ENCODE results near the gene CEP112. TPM values are rescaled to one million over a fixed set of nuclear protein-coding genes. Genes with fewer than 3 reads are reported as not detected.

Gene CEP112
- total and polyA plus RNA-seq, 9 of the 15 experiments (the other 6 are each of a cell fraction or from before 2014, with no cell fraction given): 0.84 TPM; not detected in 8

- in situ Hi-C loops (cut with MboI): no loop called here
- POLR2A ChIA-PET: interaction anchor here (0.9 kb wide), 1 partner anchor 10 kb away, joined by 3 read pairs; no protein-coding TSS in a partner anchor
- no peaks in the 10 kb centered on the region for H4K20me1 ChIP-seq (replicated peaks; ENCODE audit: control insufficient read depth, insufficient read depth, low read length)
- TF ChIP-seq ZBTB17 (CRISPR knock-in tag; IDR thresholded peaks at IDR 0.05) (no peak), SAP30 (IDR thresholded peaks at IDR 0.05; ENCODE audit: borderline replicate concordance, insufficient read depth, low read depth, low read length, poor library complexity, severe bottlenecking) (no peak)
- TF ChIP-seq, protein P1, sequence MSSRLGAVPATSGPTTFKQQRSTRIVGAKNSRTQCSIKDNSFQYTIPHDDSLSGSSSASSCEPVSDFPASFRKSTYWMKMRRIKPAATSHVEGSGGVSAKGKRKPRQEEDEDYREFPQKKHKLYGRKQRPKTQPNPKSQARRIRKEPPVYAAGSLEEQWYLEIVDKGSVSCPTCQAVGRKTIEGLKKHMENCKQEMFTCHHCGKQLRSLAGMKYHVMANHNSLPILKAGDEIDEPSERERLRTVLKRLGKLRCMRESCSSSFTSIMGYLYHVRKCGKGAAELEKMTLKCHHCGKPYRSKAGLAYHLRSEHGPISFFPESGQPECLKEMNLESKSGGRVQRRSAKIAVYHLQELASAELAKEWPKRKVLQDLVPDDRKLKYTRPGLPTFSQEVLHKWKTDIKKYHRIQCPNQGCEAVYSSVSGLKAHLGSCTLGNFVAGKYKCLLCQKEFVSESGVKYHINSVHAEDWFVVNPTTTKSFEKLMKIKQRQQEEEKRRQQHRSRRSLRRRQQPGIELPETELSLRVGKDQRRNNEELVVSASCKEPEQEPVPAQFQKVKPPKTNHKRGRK (tag; IDR thresholded peaks at IDR 0.05): no peak
- no TSS peak for BruUV-seq (replicated peaks)
- no peaks in the 10 kb centered on the region for H3K36me3 ChIP-seq (ENCODE audit: control insufficient read depth, insufficient read depth, low read length)
- H3K27me3 ChIP-seq (ENCODE audit: control insufficient read depth in 2 of 2, insufficient read depth in 2 of 2, low read length in 2 of 2): peaks cover 6 to 10% of the 10 kb centered on the region in 2 experiments; a peak in 3 of 5 replicates
- no peak overlapping the region for H3K4me2 ChIP-seq (ENCODE audit: insufficient read depth, low read length)
- no peaks in the 10 kb centered on the region for H3K9me3 ChIP-seq (replicated peaks; ENCODE audit: control insufficient read depth, insufficient read depth, low read depth, low read length)
- H3K9ac ChIP-seq (ENCODE audit: insufficient read depth in 1 of 2, low read depth in 2 of 2, low read length in 2 of 2): no peak overlapping the region
- H3K4me3 ChIP-seq: no peak overlapping the region
- ATAC-seq (no peak), FAIRE-seq (no peak), DNase-seq (ENCODE audit: extremely low read depth in 1 of 4, low spot score in 3 of 4) (no peak)
- no peak overlapping the region for H3K27ac ChIP-seq (ENCODE audit: extremely low read depth, low read depth, low read length)
- intact Hi-C loops (cut with micrococcal nuclease): no loop called here
- CTCF ChIA-PET (ENCODE audit: low intra/inter-chr PET ratio): no interaction called here
- no peak overlapping the region for H2AFZ ChIP-seq (ENCODE audit: low read depth, low read length)
- H3K79me2 ChIP-seq (ENCODE audit: control insufficient read depth, insufficient read depth, low read length): no peaks in the 10 kb centered on the region
- H3K4me1 ChIP-seq (replicated peaks in 1 of 2; ENCODE audit: control insufficient read depth in 2 of 2, insufficient read depth in 2 of 2, low read length in 2 of 2): no peaks in the 10 kb centered on the region
- no peaks in the 10 kb centered on the region for H3K9me1 ChIP-seq (ENCODE audit: control insufficient read depth, insufficient read depth, low read length)
Measured at GRCh38 chr17:65633988-65634387, 557.9 kb downstream of the CEP112 start.
